ENCODE results near the gene DMD. TPM values are rescaled to one million over a fixed set of nuclear protein-coding genes. Genes with fewer than 3 reads are reported as not detected.
"Not testable (repeated sequence)": the region's sequence is repeated elsewhere in the genome, so short reads cannot be mapped to it uniquely, and the experiment has no call there.

The DMD gene
- total and polyA plus RNA-seq, 9 donors: 14.0 to 70.5 (median 37.6) TPM

- intact Hi-C loops (cut with DNase I): no loop called here
- Histone ChIP-seq H3K4me3 (no peak overlapping the region), H3K27me3 (no peaks in the 10 kb centered on the region), H3K36me3 (no peaks in the 10 kb centered on the region), H3K4me1 (ENCODE audit: insufficient read depth) (no peaks in the 10 kb centered on the region), H3K27ac (no peak overlapping the region), H3K9me3 (no peaks in the 10 kb centered on the region)
- TF ChIP-seq EP300 (IDR thresholded peaks at IDR 0.05) (no peak), POLR2A (IDR thresholded peaks at IDR 0.05) (no peak)
- DNase-seq: no peak
- 68 to 83% (median 81%) methylated on average over 1 of the region's 1 CpG for WGBS, 3 donors
These were observed 666.2 kb downstream of the DMD start for GRCh38 chrX:32545101-32545500.

GRCh38 chrX:32538554-32538953, 672.8 kb downstream of the DMD start:
- no peak for TF ChIP-seq POLR2A (IDR thresholded peaks at IDR 0.05)

GRCh38 chrX:32533848-32534247, 677.5 kb downstream of the DMD start:
- Histone ChIP-seq H3K4me1 (ENCODE audit: insufficient read depth) (no peaks in the 10 kb centered on the region), H3K36me3 (no peaks in the 10 kb centered on the region), H3K27me3 (no peaks in the 10 kb centered on the region), H3K4me3 (no peak overlapping the region), H3K27ac (no peak overlapping the region), H3K9me3 (no peaks in the 10 kb centered on the region)
- DNase-seq: no peak
- TF ChIP-seq POLR2A (IDR thresholded peaks at IDR 0.05): no peak
- TF ChIP-seq EP300 (IDR thresholded peaks at IDR 0.05): no peak
- no peak for TF ChIP-seq CTCF (IDR thresholded peaks at IDR 0.05)
- WGBS, 3 donors: 64 to 74% (median 67%) methylated on average over 4 of the region's 4 CpGs
- intact Hi-C loops (cut with DNase I): no loop called here

More at GRCh38 chrX:32538554-32538953, 672.8 kb downstream of the DMD start:
- Histone ChIP-seq H3K4me3 (no peak overlapping the region), H3K36me3 (no peaks in the 10 kb centered on the region), H3K4me1 (ENCODE audit: insufficient read depth) (no peaks in the 10 kb centered on the region), H3K27me3 (no peaks in the 10 kb centered on the region), H3K27ac (no peak overlapping the region), H3K9me3 (no peaks in the 10 kb centered on the region)
- DNase-seq: no peak
- intact Hi-C loops (cut with DNase I): no loop called here
- 80 to 84% (median 83%) methylated on average over 8 of the region's 8 CpGs for WGBS, 3 donors

GRCh38 chrX:32532262-32532661, 679.1 kb downstream of the DMD start:
- WGBS, 3 donors: 73 to 81% (median 77%) methylated on average over 4 of the region's 4 CpGs
- Histone ChIP-seq H3K27ac (no peak overlapping the region), H3K27me3 (no peaks in the 10 kb centered on the region), H3K9me3 (no peaks in the 10 kb centered on the region), H3K4me3 (no peak overlapping the region), H3K36me3 (no peaks in the 10 kb centered on the region), H3K4me1 (ENCODE audit: insufficient read depth) (no peaks in the 10 kb centered on the region)
- no peak for DNase-seq
- intact Hi-C loops (cut with DNase I): no loop called here
- TF ChIP-seq POLR2A (IDR thresholded peaks at IDR 0.05) (no peak), CTCF (IDR thresholded peaks at IDR 0.05) (no peak), EP300 (IDR thresholded peaks at IDR 0.05) (no peak)

GRCh38 chrX:32530802-32531403, 680.4 kb downstream of the DMD start:
- Histone ChIP-seq H3K4me1 (ENCODE audit: insufficient read depth) (no peaks in the 10 kb centered on the region), H3K9me3 (no peaks in the 10 kb centered on the region), H3K27me3 (no peaks in the 10 kb centered on the region), H3K27ac (no peak overlapping the region), H3K36me3 (no peaks in the 10 kb centered on the region), H3K4me3 (no peak overlapping the region)
- 0 to 1% (median 0%) methylated on average over 3 of the region's 3 CpGs for WGBS, 3 donors
- DNase-seq: peak in 2 of 5 donors; percentile 13 to 18
- intact Hi-C loops (cut with DNase I): no loop called here
- TF ChIP-seq EP300 (IDR thresholded peaks at IDR 0.05): no peak
- peak in 2 of 3 donors; percentile 39 to 43 for TF ChIP-seq CTCF (IDR thresholded peaks at IDR 0.05)

GRCh38 chrX:32528451-32528850, 682.9 kb downstream of the DMD start:
- not testable (repeated sequence) for H3K27me3 ChIP-seq; H3K4me3 ChIP-seq; H3K36me3 ChIP-seq; H3K4me1 ChIP-seq (ENCODE audit: insufficient read depth); DNase-seq; H3K9me3 ChIP-seq; H3K27ac ChIP-seq
- intact Hi-C loops (cut with DNase I): loop anchor here in 1 of 4 donors (10.0 kb wide), 1 partner anchor 806 kb away; no protein-coding TSS in a partner anchor

Measured in ovary (tissue), 9 donors.